CD4-positive, alpha-beta T cell (primary cell): ENCODE data around the gene PIK3CG. TPM values are rescaled to one million over a fixed set of nuclear protein-coding genes. Genes with fewer than 3 reads are reported as not detected.

Experiments used
- ATAC-seq: fragments of 200-7000 bp; cut with Tn5 transposase; one replicate; pipeline ENCODE4 v1.10.0; 2022; ENCODE audit warnings: mild to moderate bottlenecking; ENCODE audit not compliant: poor library complexity
- CTCF ChIA-PET: fragments of 350-600 bp; sonication (Branson Sonifier 250); formaldehyde crosslinking; loops from one replicate; lab custom pipeline; 2021; ENCODE audit warnings: antibody characterized with exemption, inconsistent platforms; lab: Charles Lee
- POLR2A ChIA-PET: fragments of 350-600 bp; sonication (Branson Sonifier 250); formaldehyde crosslinking; loops from one replicate; lab custom pipeline; 2021; ENCODE audit warnings: antibody characterized with exemption, inconsistent platforms; lab: Charles Lee
- DNase-seq, 14 experiments: peaks; one replicate each; pipeline ENCODE4 v3.0.0-alpha.2; 2013 to 2020; ENCODE audit warnings: mixed read lengths in 2 of 14
- H3K27ac ChIP-seq, 2 donors: one replicate each; pipeline versions ENCODE4 v1.5.1 to v1.7.0; 2013; ENCODE audit warnings: low read length in 2 of 2, low read depth in 1 of 2, mild to moderate bottlenecking in 1 of 2
- H3K27me3 ChIP-seq, 2 experiments: 1 replicate in 1 of 2; 2 replicates in 1 of 2; pipeline versions ENCODE4 v1.6.1 to v1.7.0; 2013; ENCODE audit warnings: low read length in 2 of 2, control low read depth in 1 of 2, mild to moderate bottlenecking in 1 of 2, moderate library complexity in 1 of 2; ENCODE audit not compliant: insufficient read depth in 2 of 2, control insufficient read depth in 1 of 2
- H3K36me3 ChIP-seq: one replicate; pipeline ENCODE4 v1.6.1; 2013; ENCODE audit warnings: low read length, control low read depth; ENCODE audit not compliant: insufficient read depth
- H3K4me1 ChIP-seq: one replicate; pipeline ENCODE4 v1.6.1; 2013; ENCODE audit warnings: low read length, control low read depth; ENCODE audit not compliant: insufficient read depth
- H3K4me3 ChIP-seq: one replicate; pipeline ENCODE4 v1.5.1; 2013; ENCODE audit warnings: mild to moderate bottlenecking, low read length, moderate library complexity
- H3K9me3 ChIP-seq, 2 experiments: 1 replicate in 1 of 2; 2 replicates in 1 of 2; pipeline versions ENCODE4 v1.6.1 to v1.7.0; 2013; ENCODE audit warnings: low read length in 2 of 2, mild to moderate bottlenecking in 2 of 2, control low read depth in 1 of 2, moderate library complexity in 1 of 2; ENCODE audit not compliant: control insufficient read depth in 1 of 2, insufficient read depth in 1 of 2
- H3K27ac Mint-ChIP-seq: one replicate; pipeline ENCODE4 v1.8.0; 2020; ENCODE audit warnings: mixed read lengths
- H3K27me3 Mint-ChIP-seq: one replicate; pipeline ENCODE4 v1.8.0; 2021; ENCODE audit warnings: mixed read lengths
- H3K36me3 Mint-ChIP-seq: one replicate; pipeline ENCODE4 v1.8.0; 2021; ENCODE audit warnings: low read depth, mixed read lengths
- H3K4me1 Mint-ChIP-seq: one replicate; pipeline ENCODE4 v1.8.0; 2021; ENCODE audit warnings: low read depth, mixed read lengths
- H3K4me3 Mint-ChIP-seq: one replicate; pipeline ENCODE4 v1.8.0; 2020; ENCODE audit warnings: mild to moderate bottlenecking, mixed read lengths
- H3K9me3 Mint-ChIP-seq: one replicate; pipeline ENCODE4 v1.8.0; 2020; ENCODE audit warnings: mixed read lengths
- CTCF ChIP-seq: fragments of 200-600 bp; IDR thresholded peaks from one replicate; pipeline ENCODE4 v1.8.0; 2022; ENCODE audit warnings: antibody characterized with exemption, mild to moderate bottlenecking
- intact Hi-C, 2 experiments: fragments of 100-400 bp; cut with DNase I in 1 of 2; cut with micrococcal nuclease in 1 of 2; formaldehyde crosslinking; loops; one replicate each; pipeline versions ENCODE4 v1.15.1 to v1.9.0; 2023 to 2025; cut with DNase I, micrococcal nuclease
- total RNA-seq, 174 experiments: library from RNA in 2 of 174; stranded (reverse) in 2 of 174; gene quantifications; one replicate each; pipeline ENCODE4 v1.2.3 and lab custom pipeline; 2021 to 2026

PIK3CG gene
- total RNA-seq, 2 experiments from 2014 or later, result 20.8 to 21.2 TPM

GRCh38 chr7:106819546-106819945 is 45.5 kb upstream of the PIK3CG start:
- intact Hi-C loops, result no loop called here
- no peaks in the 10 kb centered on the region for H3K36me3 ChIP-seq
- ATAC-seq, result no peak
- no peaks in the 10 kb centered on the region for H3K27me3 Mint-ChIP-seq
- ChIA-PET CTCF (no interaction called here), POLR2A (no interaction called here)
- no peak for TF ChIP-seq CTCF
- no peak for DNase-seq
- no peaks in the 10 kb centered on the region for H3K9me3 Mint-ChIP-seq
- no peak overlapping the region for H3K27ac Mint-ChIP-seq
- no peak overlapping the region for H3K4me3 ChIP-seq
- no peaks in the 10 kb centered on the region for H3K36me3 Mint-ChIP-seq
- H3K4me1 ChIP-seq, result no peaks in the 10 kb centered on the region
- H3K4me3 Mint-ChIP-seq, result no peak overlapping the region
- H3K27ac ChIP-seq, result no peak overlapping the region
- H3K4me1 Mint-ChIP-seq, result no peaks in the 10 kb centered on the region
- no peaks in the 10 kb centered on the region for H3K9me3 ChIP-seq
- no peaks in the 10 kb centered on the region for H3K27me3 ChIP-seq

- ChIA-PET CTCF (no interaction called here), POLR2A (no interaction called here)
- no peak overlapping the region for H3K27ac Mint-ChIP-seq
- H3K27me3 ChIP-seq, result no peaks in the 10 kb centered on the region
- H3K4me1 Mint-ChIP-seq, result no peaks in the 10 kb centered on the region
- no peaks in the 10 kb centered on the region for H3K4me1 ChIP-seq
- H3K4me3 ChIP-seq, result no peak overlapping the region
- no peaks in the 10 kb centered on the region for H3K9me3 ChIP-seq
- H3K27ac ChIP-seq, result no peak overlapping the region
- DNase-seq (no peak), ATAC-seq (no peak)
- no peaks in the 10 kb centered on the region for H3K36me3 ChIP-seq
- no peaks in the 10 kb centered on the region for H3K9me3 Mint-ChIP-seq
- intact Hi-C loops, result no loop called here
- no peak overlapping the region for H3K4me3 Mint-ChIP-seq
- TF ChIP-seq CTCF, result no peak
- H3K27me3 Mint-ChIP-seq, result no peaks in the 10 kb centered on the region
- H3K36me3 Mint-ChIP-seq, result no peaks in the 10 kb centered on the region
Measured at GRCh38 chr7:106820321-106821217, 44.5 kb upstream of the PIK3CG start.

GRCh38 chr7:106823631-106824030 is 41.5 kb upstream of the PIK3CG start:
- Mint-ChIP-seq H3K4me3 (no peak overlapping the region), H3K36me3 (no peaks in the 10 kb centered on the region), H3K27me3 (no peaks in the 10 kb centered on the region), H3K9me3 (no peaks in the 10 kb centered on the region), H3K27ac (no peak overlapping the region), H3K4me1 (no peaks in the 10 kb centered on the region)
- CTCF ChIA-PET, result no interaction called here
- POLR2A ChIA-PET, result no interaction called here
- Histone ChIP-seq H3K27ac (no peak overlapping the region), H3K4me1 (no peaks in the 10 kb centered on the region), H3K4me3 (no peak overlapping the region), H3K9me3 (no peaks in the 10 kb centered on the region), H3K27me3 (no peaks in the 10 kb centered on the region), H3K36me3 (no peaks in the 10 kb centered on the region)
- ATAC-seq, result no peak
- TF ChIP-seq CTCF, result no peak
- intact Hi-C loops, result no loop called here
- DNase-seq, result no peak
